GM19395 (cell line): ENCODE results near the gene CYP4A11.
"Not testable (repeated sequence)": the region's sequence is repeated elsewhere in the genome, so short reads cannot be mapped to it uniquely, and the experiment has no call there.

ENCODE experiments used
- ATAC-seq: cut with Tn5 transposase; IDR thresholded peaks from one replicate; pipeline ENCODE4 v1.9.1; 2021; ENCODE audit warnings: mild to moderate bottlenecking, moderate library complexity; ENCODE audit not compliant: unreplicated experiment

The CYP4A11 gene

GRCh38 chr1:46941135-46941694, at the start of gene CYP4A11:
Gene CYP4A11, minus strand, starts transcription at chr1:46941476. Its CDS starts 43 bp downstream, at chr1:46941433.
- no peak for ATAC-seq

- ATAC-seq = not testable (repeated sequence)
These were observed 49.3 kb upstream of the CYP4A11 start for GRCh38 chr1:46990541-46990940.

GRCh38 chr1:46983830-46984586, 42.7 kb upstream of the CYP4A11 start:
- no peak for ATAC-seq

DNA sequence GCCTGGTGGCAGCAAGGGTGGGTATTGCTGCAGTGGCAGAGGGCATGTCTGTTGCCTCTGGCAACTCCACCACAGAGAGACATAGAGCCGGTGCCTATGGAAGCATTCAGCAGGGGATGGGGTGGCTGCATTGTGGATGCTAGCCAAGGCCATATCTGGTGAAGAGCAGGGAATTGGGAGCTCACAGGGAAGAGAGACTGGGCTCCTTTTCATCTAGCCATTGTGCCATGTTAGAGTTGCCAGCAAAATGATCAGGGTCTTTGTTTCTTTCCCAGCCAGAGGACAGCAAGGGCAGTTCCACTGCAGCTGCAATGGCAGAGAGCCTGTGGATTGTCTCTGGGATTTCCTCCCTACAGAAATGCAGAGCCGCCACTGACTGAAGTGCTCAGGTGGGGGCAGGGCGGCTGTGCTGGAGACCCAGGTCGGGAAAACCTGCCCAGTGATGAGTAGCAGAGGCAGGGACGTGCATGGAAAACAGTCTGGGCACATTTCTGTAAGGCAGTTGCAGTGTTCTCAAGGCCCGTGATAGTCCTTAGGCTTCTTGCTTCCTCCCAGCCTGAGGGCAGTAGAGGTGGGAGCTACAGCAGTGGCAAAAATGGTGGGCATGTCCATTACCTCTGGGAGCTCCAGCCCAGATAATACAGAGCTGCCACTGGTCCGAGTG, 42.0 kb upstream of the CYP4A11 start:
- no peak for ATAC-seq

- ATAC-seq = no peak
These were observed 27.8 kb upstream of the CYP4A11 start for GRCh38 chr1:46969014-46969619.

DNA sequence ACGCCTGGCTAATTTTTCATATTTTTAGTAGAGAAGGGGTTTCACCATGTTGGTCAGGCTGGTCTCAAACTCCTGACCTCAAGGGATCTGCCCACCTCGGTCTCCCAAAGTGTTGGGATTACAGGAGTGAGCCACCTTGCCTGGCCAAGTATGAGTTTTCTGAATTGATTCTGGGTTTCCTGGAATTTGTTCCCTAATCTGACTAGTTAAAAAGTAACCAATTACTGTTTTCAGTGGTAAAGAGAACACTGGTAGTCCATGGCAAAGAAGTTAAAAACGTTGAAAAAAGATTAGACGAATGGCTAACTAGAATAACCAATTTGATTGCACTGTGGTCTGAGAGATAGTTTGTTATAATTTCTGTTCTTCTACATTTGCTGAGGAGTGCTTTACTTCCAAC, 21.0 kb upstream of the CYP4A11 start:
- ATAC-seq = not testable (repeated sequence)

- ATAC-seq = no peak
These were observed 19.9 kb upstream of the CYP4A11 start for GRCh38 chr1:46961066-46961758.

GRCh38 chr1:46960250-46960649, 19.0 kb upstream of the CYP4A11 start:
- no peak for ATAC-seq

- ATAC-seq = not testable (repeated sequence)
These were observed 13.8 kb upstream of the CYP4A11 start for GRCh38 chr1:46955116-46955515.

GRCh38 chr1:46953847-46954246, 12.6 kb upstream of the CYP4A11 start:
- not testable (repeated sequence) for ATAC-seq

GRCh38 chr1:46949417-46949666, 8.1 kb upstream of the CYP4A11 start:
- ATAC-seq = not testable (repeated sequence)

- no peak for ATAC-seq
These were observed 7.5 kb upstream of the CYP4A11 start for GRCh38 chr1:46948629-46949416.

DNA sequence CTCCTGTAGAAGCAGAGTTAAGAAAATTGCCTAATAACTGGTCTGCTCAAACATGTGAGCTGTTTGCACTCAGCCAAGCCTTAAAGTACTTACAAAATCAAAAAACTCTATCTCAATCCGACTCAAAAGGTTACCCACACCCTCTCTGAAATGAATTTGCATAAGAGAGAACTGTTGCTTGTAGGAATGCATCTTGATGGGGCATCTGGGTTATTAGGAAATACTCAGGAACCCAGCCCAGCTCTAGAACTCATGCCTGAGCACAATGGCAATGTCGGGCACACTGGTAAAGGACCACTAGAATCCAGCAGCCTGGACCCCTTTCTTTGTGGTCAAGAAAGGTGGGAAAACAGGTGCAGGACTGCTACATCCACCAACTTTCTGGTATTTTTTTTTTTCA, 6.4 kb upstream of the CYP4A11 start:
- not testable (repeated sequence) for ATAC-seq

GRCh38 chr1:46942086-46942485, 810 bp upstream of the CYP4A11 start:
- ATAC-seq = no peak

GRCh38 chr1:46940307-46940706, 969 bp downstream of the CYP4A11 start:
- ATAC-seq = no peak

GRCh38 chr1:46937270-46937669, 4.0 kb downstream of the CYP4A11 start:
- no peak for ATAC-seq

DNA sequence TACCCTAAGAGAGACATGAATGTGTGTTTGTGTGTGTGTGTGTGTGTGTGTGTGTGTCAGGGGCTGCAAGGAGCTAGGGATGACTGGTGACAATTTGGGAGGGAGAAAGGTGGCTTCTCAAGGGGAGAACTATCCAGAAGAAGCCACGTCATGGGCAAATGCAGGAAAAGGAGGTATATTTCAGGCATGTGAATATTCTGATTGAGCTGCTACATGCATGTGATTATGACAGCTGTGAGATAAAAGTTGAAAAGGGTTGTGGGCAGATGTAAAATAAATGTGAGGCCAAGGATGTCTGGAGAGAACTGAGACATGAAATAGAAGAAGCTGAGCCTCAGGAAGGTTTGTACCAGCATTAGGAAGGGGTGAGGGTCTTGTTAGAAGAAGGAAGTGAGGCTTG, 4.5 kb downstream of the CYP4A11 start:
- ATAC-seq = no peak

DNA sequence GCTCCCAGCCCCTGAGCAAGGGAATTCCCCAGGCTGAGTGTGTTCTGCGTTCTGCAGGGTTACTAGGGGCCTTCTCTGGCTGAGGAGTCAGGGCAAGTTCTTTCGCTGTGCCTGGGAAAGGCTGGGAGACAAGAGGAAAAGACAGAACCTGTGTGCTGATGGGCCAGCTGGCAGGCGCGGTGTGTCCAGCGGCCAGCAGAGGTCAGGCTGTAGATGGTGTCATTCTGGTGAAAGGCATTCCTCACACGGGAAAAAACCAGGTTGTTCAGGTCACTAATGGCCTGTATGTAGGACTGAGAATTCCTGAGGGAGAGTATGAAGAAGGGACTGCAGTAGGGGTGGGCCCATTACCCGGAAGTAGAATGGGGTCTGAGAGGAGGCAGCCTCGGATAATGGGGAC, 6.4 kb downstream of the CYP4A11 start:
- ATAC-seq = not testable (repeated sequence)

- ATAC-seq = not testable (repeated sequence)
These were observed 9.3 kb downstream of the CYP4A11 start for GRCh38 chr1:46932020-46932419.

DNA sequence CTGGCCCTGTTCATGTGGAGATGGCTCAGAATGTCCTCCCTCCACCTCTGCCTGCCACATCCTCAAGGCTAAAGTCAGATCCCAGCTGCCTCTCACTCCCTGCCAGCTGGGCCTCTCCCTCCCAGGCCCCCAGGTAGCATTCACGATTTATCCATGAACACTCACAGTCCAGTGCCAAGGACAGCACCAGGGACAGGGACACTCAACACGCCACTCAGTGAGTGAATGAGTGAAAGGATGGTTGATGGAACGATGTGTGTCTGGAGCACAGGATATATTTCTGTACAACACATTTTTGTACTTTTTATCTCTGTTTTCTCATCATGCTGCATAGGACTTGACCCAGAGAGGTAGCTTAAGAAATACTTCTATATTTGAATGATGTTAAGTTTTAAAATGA, 10.1 kb downstream of the CYP4A11 start:
- ATAC-seq = no peak
